NCI-H748 (cell line): ENCODE results near the gene SERBP1.
A peak's percentile ranks its signal among the peaks of the same experiment; 100 is the strongest.

Experiments
- DNase-seq: peaks from one replicate; lab custom pipeline; 2025; ENCODE audit not compliant: unreplicated experiment; lab: John Stamatoyannopoulos, UW

Gene SERBP1

DNA sequence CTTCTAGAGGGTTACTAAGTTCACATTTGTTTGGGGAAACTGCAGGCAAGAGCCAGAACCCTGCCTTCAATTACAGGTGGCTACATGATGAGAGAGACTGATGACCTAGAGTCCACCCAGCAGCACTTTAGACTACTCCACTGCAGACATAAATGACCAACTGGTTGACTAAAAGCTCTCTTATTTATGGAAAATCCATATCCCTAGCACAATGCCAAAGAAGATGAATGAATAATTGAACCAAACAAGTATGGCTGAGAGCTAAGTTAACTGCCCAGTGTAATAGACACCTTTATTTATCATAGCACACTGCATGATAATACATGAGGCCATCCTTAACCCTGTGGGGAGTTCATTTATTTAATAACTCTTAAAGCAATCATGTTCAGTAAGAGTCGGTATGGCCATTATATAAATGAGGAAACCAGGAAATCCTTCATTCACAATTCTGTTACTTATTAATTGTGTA lies 62.1 kb downstream of the SERBP1 start:
- peak; percentile 87 for DNase-seq

DNA sequence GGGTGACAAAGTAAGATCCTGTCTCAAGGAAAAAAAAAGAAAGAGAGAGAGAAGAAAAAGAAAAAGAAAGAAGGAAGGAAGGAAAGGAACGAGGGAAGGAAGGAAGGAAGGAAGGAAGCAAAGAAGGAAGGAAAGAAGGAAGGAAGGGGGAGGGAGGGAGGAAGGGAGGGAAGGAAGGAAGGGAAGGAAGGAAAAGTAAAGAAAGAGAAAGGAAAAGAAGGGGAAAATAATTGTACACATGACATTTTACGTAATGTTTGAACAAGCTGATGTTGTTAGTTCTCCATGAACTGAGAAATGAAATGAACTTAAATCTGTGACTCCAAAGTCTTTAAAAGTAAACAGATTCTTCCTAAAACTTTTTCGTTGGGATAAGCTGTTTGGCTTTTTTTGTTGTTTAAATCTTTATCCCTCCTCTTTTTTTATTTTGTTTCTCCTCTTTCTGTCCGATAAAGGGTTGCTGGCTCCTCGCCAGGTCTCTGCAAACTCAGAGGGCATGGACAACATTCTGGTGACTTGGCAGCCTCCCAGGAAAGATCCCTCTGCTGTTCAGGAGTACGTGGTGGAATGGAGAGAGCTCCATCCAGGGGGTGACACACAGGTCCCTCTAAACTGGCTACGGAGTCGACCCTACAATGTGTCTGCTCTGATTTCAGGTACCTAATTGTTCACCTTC lies 62.7 kb downstream of the SERBP1 start:
- peak; percentile 87 for DNase-seq

DNA sequence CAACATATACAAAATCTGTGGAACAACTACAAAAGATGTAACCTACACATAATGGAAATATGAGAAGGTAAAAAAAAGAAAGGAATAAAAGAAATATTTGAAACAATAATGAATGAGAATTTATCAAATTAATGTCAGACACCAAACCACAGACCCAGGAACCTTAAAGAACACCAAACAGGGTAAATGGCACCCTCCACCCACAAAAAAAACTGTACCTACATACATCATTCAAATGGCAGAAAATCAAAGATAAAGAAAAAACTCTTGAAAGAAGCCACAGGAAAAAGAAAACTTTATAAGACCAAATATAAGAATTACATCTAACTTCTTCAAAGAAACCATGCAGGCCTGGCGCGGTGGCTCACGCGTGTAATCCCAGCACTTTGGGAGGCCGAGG lies 68.6 kb downstream of the SERBP1 start:
- DNase-seq: no peak

DNA sequence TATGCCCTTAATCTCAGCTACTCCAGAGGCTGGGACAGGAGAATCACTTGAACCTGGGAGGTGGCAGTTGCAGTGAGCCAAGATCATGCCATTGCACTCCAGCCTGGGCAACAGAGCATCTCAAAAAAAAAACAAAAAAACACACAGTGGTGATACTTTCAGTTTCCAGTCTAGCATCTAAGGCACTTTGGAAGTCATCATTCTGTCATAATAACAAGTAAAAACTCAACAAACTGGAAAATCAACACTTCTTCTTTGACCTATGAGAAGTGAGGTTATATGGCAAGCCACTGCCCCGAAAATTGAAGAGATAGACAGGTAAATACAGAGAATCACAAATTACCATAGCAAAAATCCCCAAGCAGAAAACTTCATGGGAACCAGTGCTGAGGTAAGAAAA lies 70.6 kb downstream of the SERBP1 start:
- DNase-seq: no peak
